Activated CD4-positive, alpha-beta T cell treated with anti-CD3 and anti-CD28 coated beads, Interleukin-2, amount 10 ng/mL, durations not matched to agents 24 days and 14 days (primary cell): Measurements from ENCODE around the gene ALDH1B1. TPM values are rescaled to one million over a fixed set of nuclear protein-coding genes. Genes with fewer than 3 reads are reported as not detected.

Experiments used
- DNase-seq: peaks from one replicate; pipeline ENCODE4 v3.0.0; 2022
- H3K27ac Mint-ChIP-seq: one replicate; pipeline ENCODE4 v1.8.0; 2022; ENCODE audit warnings: mild to moderate bottlenecking, mixed read lengths
- H3K27me3 Mint-ChIP-seq: one replicate; pipeline ENCODE4 v1.8.0; 2022; ENCODE audit warnings: mixed read lengths
- H3K36me3 Mint-ChIP-seq: one replicate; pipeline ENCODE4 v1.8.0; 2022; ENCODE audit warnings: low read depth, mild to moderate bottlenecking, mixed read lengths
- H3K4me1 Mint-ChIP-seq: one replicate; pipeline ENCODE4 v1.8.0; 2021; ENCODE audit warnings: mixed read lengths
- H3K4me3 Mint-ChIP-seq: one replicate; pipeline ENCODE4 v1.8.0; 2022; ENCODE audit warnings: mild to moderate bottlenecking, moderate library complexity, mixed read lengths
- H3K9me3 Mint-ChIP-seq: one replicate; pipeline ENCODE4 v1.8.0; 2021; ENCODE audit warnings: mixed read lengths
- intact Hi-C: fragments of 100-400 bp; cut with micrococcal nuclease; formaldehyde crosslinking; loops from one replicate; pipeline ENCODE4 v1.15.1; 2023
- total RNA-seq: library from RNA; stranded (reverse); gene quantifications from 2 replicates; pipeline ENCODE4 v1.2.3, GENCODE V29; 2022

Gene ALDH1B1
- total RNA-seq, 1 donor from 2014 or later: 36.5 TPM

- no peaks in the 10 kb centered on the region for H3K36me3 Mint-ChIP-seq
- no peak overlapping the region for H3K27ac Mint-ChIP-seq
- DNase-seq: no peak
- H3K4me3 Mint-ChIP-seq: no peak overlapping the region
- H3K4me1 Mint-ChIP-seq: no peaks in the 10 kb centered on the region
- H3K9me3 Mint-ChIP-seq: no peaks in the 10 kb centered on the region
- intact Hi-C loops: no loop called here
- peaks cover 48% of the 10 kb centered on the region for H3K27me3 Mint-ChIP-seq
Measured at GRCh38 chr9:38422555-38423260, 30.2 kb downstream of the ALDH1B1 start.

GRCh38 chr9:38423273-38423972 is 30.9 kb downstream of the ALDH1B1 start:
- intact Hi-C loops: no loop called here
- Mint-ChIP-seq H3K9me3 (no peaks in the 10 kb centered on the region), H3K4me3 (no peak overlapping the region), H3K36me3 (no peaks in the 10 kb centered on the region), H3K4me1 (no peaks in the 10 kb centered on the region), H3K27ac (no peak overlapping the region), H3K27me3 (peaks cover 53% of the 10 kb centered on the region)
- DNase-seq: no peak

- no peaks in the 10 kb centered on the region for H3K36me3 Mint-ChIP-seq
Measured at GRCh38 chr9:38423973-38424843, 31.7 kb downstream of the ALDH1B1 start, which contains the start of gene IGFBPL1. IGFBPL1 (minus strand) TSS chr9:38424454; CDS start chr9:38424424, 30 bp downstream.

GRCh38 chr9:38424918-38425317 is 32.4 kb downstream of the ALDH1B1 start:
- DNase-seq: no peak
- intact Hi-C loops: no loop called here
- Mint-ChIP-seq H3K4me3 (no peak overlapping the region), H3K36me3 (no peaks in the 10 kb centered on the region), H3K27me3 (peaks cover 53% of the 10 kb centered on the region), H3K27ac (no peak overlapping the region), H3K9me3 (no peaks in the 10 kb centered on the region), H3K4me1 (no peaks in the 10 kb centered on the region)

More at GRCh38 chr9:38423973-38424843, 31.7 kb downstream of the ALDH1B1 start, which contains the start of gene IGFBPL1:
- DNase-seq: peak; percentile 61
- Mint-ChIP-seq H3K27me3 (peaks cover 53% of the 10 kb centered on the region), H3K4me3 (no peak within 1 kb of the TSS), H3K27ac (no peak within 1 kb of the TSS), H3K4me1 (no peaks in the 10 kb centered on the region), H3K9me3 (no peaks in the 10 kb centered on the region)
- intact Hi-C loops: no loop called here

GRCh38 chr9:38428062-38428461 is 35.6 kb downstream of the ALDH1B1 start:
- Mint-ChIP-seq H3K27me3 (peaks cover 35% of the 10 kb centered on the region), H3K9me3 (no peaks in the 10 kb centered on the region), H3K36me3 (no peaks in the 10 kb centered on the region), H3K27ac (no peak overlapping the region), H3K4me3 (no peak overlapping the region), H3K4me1 (no peaks in the 10 kb centered on the region)
- intact Hi-C loops: no loop called here
- no peak for DNase-seq

GRCh38 chr9:38431116-38431515 is 38.6 kb downstream of the ALDH1B1 start:
- intact Hi-C loops: no loop called here
- no peak overlapping the region for H3K27ac Mint-ChIP-seq
- H3K4me3 Mint-ChIP-seq: no peak overlapping the region
- peaks cover 18% of the 10 kb centered on the region for H3K27me3 Mint-ChIP-seq
- DNase-seq: no peak
- H3K4me1 Mint-ChIP-seq: no peaks in the 10 kb centered on the region
- no peaks in the 10 kb centered on the region for H3K36me3 Mint-ChIP-seq
- H3K9me3 Mint-ChIP-seq: no peaks in the 10 kb centered on the region

- no peaks in the 10 kb centered on the region for H3K36me3 Mint-ChIP-seq
- no peaks in the 10 kb centered on the region for H3K4me1 Mint-ChIP-seq
- peaks cover 4% of the 10 kb centered on the region for H3K27me3 Mint-ChIP-seq
- no peak for DNase-seq
- no peaks in the 10 kb centered on the region for H3K9me3 Mint-ChIP-seq
- no peak overlapping the region for H3K4me3 Mint-ChIP-seq
- no peak overlapping the region for H3K27ac Mint-ChIP-seq
- intact Hi-C loops: no loop called here
Measured at GRCh38 chr9:38432922-38433510, 40.5 kb downstream of the ALDH1B1 start.

- peaks cover 3% of the 10 kb centered on the region for H3K27me3 Mint-ChIP-seq
- H3K36me3 Mint-ChIP-seq: no peaks in the 10 kb centered on the region
- no peaks in the 10 kb centered on the region for H3K4me1 Mint-ChIP-seq
- H3K27ac Mint-ChIP-seq: no peak overlapping the region
- intact Hi-C loops: no loop called here
- no peak for DNase-seq
- no peak overlapping the region for H3K4me3 Mint-ChIP-seq
- no peaks in the 10 kb centered on the region for H3K9me3 Mint-ChIP-seq
Measured at GRCh38 chr9:38434365-38434764, 41.9 kb downstream of the ALDH1B1 start.

GRCh38 chr9:38434853-38435252 is 42.4 kb downstream of the ALDH1B1 start:
- no peak for DNase-seq
- no peaks in the 10 kb centered on the region for H3K4me1 Mint-ChIP-seq
- H3K27ac Mint-ChIP-seq: no peak overlapping the region
- H3K9me3 Mint-ChIP-seq: no peaks in the 10 kb centered on the region
- peaks cover 3% of the 10 kb centered on the region for H3K27me3 Mint-ChIP-seq
- intact Hi-C loops: no loop called here
- no peak overlapping the region for H3K4me3 Mint-ChIP-seq
- H3K36me3 Mint-ChIP-seq: no peaks in the 10 kb centered on the region

GRCh38 chr9:38435521-38435920 is 43.0 kb downstream of the ALDH1B1 start:
- peaks cover 3% of the 10 kb centered on the region for H3K27me3 Mint-ChIP-seq

GRCh38 chr9:38436708-38437107 is 44.2 kb downstream of the ALDH1B1 start:
- intact Hi-C loops: no loop called here
- no peak overlapping the region for H3K4me3 Mint-ChIP-seq
- DNase-seq: no peak

More at GRCh38 chr9:38435521-38435920, 43.0 kb downstream of the ALDH1B1 start:
- Mint-ChIP-seq H3K27ac (no peak overlapping the region), H3K4me1 (no peaks in the 10 kb centered on the region), H3K9me3 (no peaks in the 10 kb centered on the region), H3K36me3 (no peaks in the 10 kb centered on the region), H3K4me3 (no peak overlapping the region)
- intact Hi-C loops: no loop called here
- no peak for DNase-seq

GRCh38 chr9:38437193-38437823 is 44.8 kb downstream of the ALDH1B1 start:
- Mint-ChIP-seq H3K9me3 (no peaks in the 10 kb centered on the region), H3K27ac (no peak overlapping the region), H3K4me3 (no peak overlapping the region), H3K36me3 (no peaks in the 10 kb centered on the region), H3K4me1 (no peaks in the 10 kb centered on the region), H3K27me3 (no peaks in the 10 kb centered on the region)
- DNase-seq: no peak
- intact Hi-C loops: no loop called here

More at GRCh38 chr9:38436708-38437107, 44.2 kb downstream of the ALDH1B1 start:
- Mint-ChIP-seq H3K27ac (no peak overlapping the region), H3K9me3 (no peaks in the 10 kb centered on the region), H3K27me3 (peaks cover 3% of the 10 kb centered on the region), H3K4me1 (no peaks in the 10 kb centered on the region), H3K36me3 (no peaks in the 10 kb centered on the region)

GRCh38 chr9:38439291-38439915 is 46.9 kb downstream of the ALDH1B1 start:
- intact Hi-C loops: no loop called here

More at GRCh38 chr9:38439291-38439915, 46.9 kb downstream of the ALDH1B1 start:
- Mint-ChIP-seq H3K27ac (no peak overlapping the region), H3K9me3 (no peaks in the 10 kb centered on the region), H3K4me1 (no peaks in the 10 kb centered on the region), H3K4me3 (no peak overlapping the region), H3K36me3 (no peaks in the 10 kb centered on the region), H3K27me3 (peaks cover 1% of the 10 kb centered on the region)
- no peak for DNase-seq
